ENCODE measurements around the gene ARHGAP12. TPM values are rescaled to one million over a fixed set of nuclear protein-coding genes. Genes with fewer than 3 reads are reported as not detected.

The ARHGAP12 gene
- polyA plus RNA-seq, 1 of the 3 experiments (the other 2 are of a cell fraction) = 8.6 TPM

GRCh38 chr10:31906039-31906438 is 22.6 kb downstream of the ARHGAP12 start:
- H3K79me2 ChIP-seq (ENCODE audit: insufficient read depth) = peaks cover 100% of the 10 kb centered on the region
- H2AFZ ChIP-seq (ENCODE audit: low read depth) = no peak overlapping the region
- H3K9ac ChIP-seq = no peak overlapping the region
- ChIA-PET POLR2A (no interaction called here), CTCF (no interaction called here)
- DNase-seq = no peak
- H3K4me3 ChIP-seq (ENCODE audit: low read depth in 2 of 2, low read length in 1 of 2) = no peak overlapping the region
- no peaks in the 10 kb centered on the region for H3K27me3 ChIP-seq (ENCODE audit: insufficient read depth)
- peaks cover 80% of the 10 kb centered on the region for H4K20me1 ChIP-seq (ENCODE audit: insufficient read depth)
- H3K36me3 ChIP-seq (replicated peaks in 1 of 2; ENCODE audit: control insufficient read depth in 1 of 2, insufficient read depth in 2 of 2, low read length in 1 of 2) = peaks cover 19 to 41% of the 10 kb centered on the region in 2 experiments
- peaks cover 0 to 9% of the 10 kb centered on the region in 2 experiments; a peak in 1 of 4 replicates for H3K4me1 ChIP-seq (ENCODE audit: control insufficient read depth in 1 of 2, insufficient read depth in 2 of 2, low read depth in 1 of 2, low read length in 1 of 2)
- peaks cover 4% of the 10 kb centered on the region for H3F3A ChIP-seq (replicated peaks; ENCODE audit: insufficient read depth)
- H3K9me2 ChIP-seq = no peaks in the 10 kb centered on the region
- H3K9me3 ChIP-seq = no peaks in the 10 kb centered on the region
- WGBS (ENCODE audit: low lambda C conversion rate) = 84% methylated on average over 5 of the region's 5 CpGs
- no peak overlapping the region for H3K4me2 ChIP-seq
- TF ChIP-seq, protein P1, sequence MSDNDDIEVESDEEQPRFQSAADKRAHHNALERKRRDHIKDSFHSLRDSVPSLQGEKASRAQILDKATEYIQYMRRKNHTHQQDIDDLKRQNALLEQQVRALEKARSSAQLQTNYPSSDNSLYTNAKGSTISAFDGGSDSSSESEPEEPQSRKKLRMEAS (IDR thresholded peaks at IDR 0.05; ENCODE audit: low read depth) = no peak
- TF ChIP-seq ELF1 (IDR thresholded peaks at IDR 0.05) = no peak
- no peak for TF ChIP-seq EZH2phosphoT487 (IDR thresholded peaks at IDR 0.05; ENCODE audit: borderline replicate concordance, low read depth)
- TF ChIP-seq NFIC (IDR thresholded peaks at IDR 0.05; ENCODE audit: borderline replicate concordance) = no peak
- TF ChIP-seq, protein P2, sequence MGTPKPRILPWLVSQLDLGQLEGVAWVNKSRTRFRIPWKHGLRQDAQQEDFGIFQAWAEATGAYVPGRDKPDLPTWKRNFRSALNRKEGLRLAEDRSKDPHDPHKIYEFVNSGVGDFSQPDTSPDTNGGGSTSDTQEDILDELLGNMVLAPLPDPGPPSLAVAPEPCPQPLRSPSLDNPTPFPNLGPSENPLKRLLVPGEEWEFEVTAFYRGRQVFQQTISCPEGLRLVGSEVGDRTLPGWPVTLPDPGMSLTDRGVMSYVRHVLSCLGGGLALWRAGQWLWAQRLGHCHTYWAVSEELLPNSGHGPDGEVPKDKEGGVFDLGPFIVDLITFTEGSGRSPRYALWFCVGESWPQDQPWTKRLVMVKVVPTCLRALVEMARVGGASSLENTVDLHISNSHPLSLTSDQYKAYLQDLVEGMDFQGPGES (IDR thresholded peaks at IDR 0.05; ENCODE audit: low read depth, low read length) = no peak
- H3K27ac ChIP-seq (ENCODE audit: low read depth in 2 of 2, low read length in 1 of 2) = no peak overlapping the region

GRCh38 chr10:31905586-31905985 is 23.0 kb downstream of the ARHGAP12 start:
- peaks cover 0 to 9% of the 10 kb centered on the region in 2 experiments; a peak in 1 of 4 replicates for H3K4me1 ChIP-seq (ENCODE audit: control insufficient read depth in 1 of 2, insufficient read depth in 2 of 2, low read depth in 1 of 2, low read length in 1 of 2)
- H3K9me2 ChIP-seq = no peaks in the 10 kb centered on the region
- H3K4me3 ChIP-seq (ENCODE audit: low read depth in 2 of 2, low read length in 1 of 2) = no peak overlapping the region
- H3K4me2 ChIP-seq = no peak overlapping the region
- peaks cover 19 to 43% of the 10 kb centered on the region in 2 experiments for H3K36me3 ChIP-seq (replicated peaks in 1 of 2; ENCODE audit: control insufficient read depth in 1 of 2, insufficient read depth in 2 of 2, low read length in 1 of 2)
- ChIA-PET CTCF (no interaction called here), POLR2A (no interaction called here)
- H3K9me3 ChIP-seq = no peaks in the 10 kb centered on the region
- H2AFZ ChIP-seq (ENCODE audit: low read depth) = no peak overlapping the region
- H3K27ac ChIP-seq (ENCODE audit: low read depth in 2 of 2, low read length in 1 of 2) = no peak overlapping the region
- peaks cover 78% of the 10 kb centered on the region for H4K20me1 ChIP-seq (ENCODE audit: insufficient read depth)
- H3K79me2 ChIP-seq (ENCODE audit: insufficient read depth) = peaks cover 100% of the 10 kb centered on the region
- H3K9ac ChIP-seq = no peak overlapping the region
- no peaks in the 10 kb centered on the region for H3K27me3 ChIP-seq (ENCODE audit: insufficient read depth)
- 82% methylated on average over 1 of the region's 1 CpG for WGBS (ENCODE audit: low lambda C conversion rate)
- no peak for DNase-seq
- H3F3A ChIP-seq (replicated peaks; ENCODE audit: insufficient read depth) = peaks cover 4% of the 10 kb centered on the region
- TF ChIP-seq CTCF (IDR thresholded peaks at IDR 0.05) = no peak
- no peak for TF ChIP-seq MEF2A (IDR thresholded peaks at IDR 0.05; ENCODE audit: borderline replicate concordance, low read depth)
- TF ChIP-seq RAD21 (IDR thresholded peaks at IDR 0.05; ENCODE audit: low read length) = no peak
- TF ChIP-seq NFIC (IDR thresholded peaks at IDR 0.05; ENCODE audit: borderline replicate concordance) = no peak
- TF ChIP-seq, protein P2 (IDR thresholded peaks at IDR 0.05; ENCODE audit: low read depth, low read length) = no peak
- no peak for TF ChIP-seq RXRA (IDR thresholded peaks at IDR 0.05; ENCODE audit: borderline replicate concordance, low read depth)
- no peak for TF ChIP-seq REST (IDR thresholded peaks at IDR 0.05; ENCODE audit: low read depth, low read length)
- no peak for TF ChIP-seq EZH2phosphoT487 (IDR thresholded peaks at IDR 0.05; ENCODE audit: borderline replicate concordance, low read depth)
- no peak for TF ChIP-seq CHD2 (IDR thresholded peaks at IDR 0.05; ENCODE audit: low read length, partially characterized antibody)
- TF ChIP-seq ELF1 (IDR thresholded peaks at IDR 0.05) = no peak
- TF ChIP-seq, protein P1 (IDR thresholded peaks at IDR 0.05; ENCODE audit: low read depth) = no peak
- no peak for TF ChIP-seq POLR2AphosphoS5 (IDR thresholded peaks at IDR 0.05; ENCODE audit: low read depth, low read length)
- TF ChIP-seq, protein P3, sequence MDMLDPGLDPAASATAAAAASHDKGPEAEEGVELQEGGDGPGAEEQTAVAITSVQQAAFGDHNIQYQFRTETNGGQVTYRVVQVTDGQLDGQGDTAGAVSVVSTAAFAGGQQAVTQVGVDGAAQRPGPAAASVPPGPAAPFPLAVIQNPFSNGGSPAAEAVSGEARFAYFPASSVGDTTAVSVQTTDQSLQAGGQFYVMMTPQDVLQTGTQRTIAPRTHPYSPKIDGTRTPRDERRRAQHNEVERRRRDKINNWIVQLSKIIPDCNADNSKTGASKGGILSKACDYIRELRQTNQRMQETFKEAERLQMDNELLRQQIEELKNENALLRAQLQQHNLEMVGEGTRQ (IDR thresholded peaks at IDR 0.05; ENCODE audit: borderline replicate concordance, low read depth, low read length) = no peak
- TF ChIP-seq TAF1 (IDR thresholded peaks at IDR 0.05; ENCODE audit: borderline replicate concordance, low read depth, low read length) = no peak
- no peak for TF ChIP-seq PBX3 (IDR thresholded peaks at IDR 0.05)
